Hepatocyte (in vitro differentiated cells): ENCODE results near the gene SLC19A1. TPM values are rescaled to one million over a fixed set of nuclear protein-coding genes. Genes with fewer than 3 reads are reported as not detected.

Experiments used
- DNase-seq: peaks from one replicate; pipeline ENCODE4 v3.0.0-alpha.2; 2016; ENCODE audit warnings: low spot score
- H2AFZ ChIP-seq: fragments of 200-600 bp; sonication (generic); 2 replicates; pipeline ENCODE4 v1.6.0; 2016; ENCODE audit warnings: antibody characterized with exemption, mild to moderate bottlenecking
- H3K27ac ChIP-seq: fragments of 200-600 bp; sonication (generic); 2 replicates; pipeline ENCODE4 v1.5.1; 2016; ENCODE audit warnings: mild to moderate bottlenecking
- H3K27me3 ChIP-seq: fragments of 200-600 bp; sonication (generic); 2 replicates; pipeline ENCODE4 v1.6.1; 2016
- H3K36me3 ChIP-seq: fragments of 200-600 bp; sonication (generic); replicated peaks from 2 replicates; pipeline ENCODE4 v1.5.1; 2016; ENCODE audit warnings: low read depth; ENCODE audit not compliant: insufficient read depth
- H3K4me1 ChIP-seq: fragments of 200-600 bp; sonication (generic); 2 replicates; pipeline ENCODE4 v1.5.1; 2016; ENCODE audit warnings: mild to moderate bottlenecking, moderate library complexity; ENCODE audit not compliant: insufficient read depth
- H3K4me2 ChIP-seq: fragments of 200-600 bp; sonication (generic); 2 replicates; pipeline ENCODE4 v1.6.0; 2016
- H3K4me3 ChIP-seq: fragments of 200-600 bp; sonication (generic); 2 replicates; pipeline ENCODE4 v1.5.1; 2016; ENCODE audit warnings: mild to moderate bottlenecking
- H3K79me2 ChIP-seq: fragments of 200-600 bp; sonication (generic); 2 replicates; pipeline ENCODE4 v1.6.0; 2017; ENCODE audit warnings: mild to moderate bottlenecking
- H3K9me2 ChIP-seq: fragments of 200-600 bp; sonication (generic); replicated peaks from 2 replicates; pipeline ENCODE4 v1.6.0; 2017; ENCODE audit warnings: mild to moderate bottlenecking; ENCODE audit not compliant: insufficient read depth
- H3K9me3 ChIP-seq: fragments of 200-600 bp; sonication (generic); 2 replicates; pipeline ENCODE4 v1.5.1; 2016; ENCODE audit warnings: low read depth, mild to moderate bottlenecking
- H4K20me1 ChIP-seq: fragments of 200-600 bp; sonication (generic); 2 replicates; pipeline ENCODE4 v1.6.0; 2016; ENCODE audit warnings: mild to moderate bottlenecking; ENCODE audit not compliant: insufficient read depth, poor library complexity, severe bottlenecking
- CTCF ChIP-seq: fragments of 200-600 bp; sonication (generic); IDR thresholded peaks from 2 replicates; pipeline ENCODE4 v1.5.1; 2016; ENCODE audit warnings: antibody characterized with exemption, mild to moderate bottlenecking; ENCODE audit not compliant: poor library complexity
- EZH2 ChIP-seq: fragments of 200-600 bp; sonication (generic); IDR thresholded peaks from 2 replicates; pipeline ENCODE4 v1.6.1; 2016; ENCODE audit warnings: antibody characterized with exemption, mild to moderate bottlenecking, borderline replicate concordance
- EZH2phosphoT487 ChIP-seq: fragments of 200-600 bp; sonication (generic); IDR thresholded peaks from one replicate; pipeline ENCODE4 v1.6.1; 2018; ENCODE audit warnings: antibody characterized with exemption, mild to moderate bottlenecking, low read depth, moderate library complexity; ENCODE audit not compliant: unreplicated experiment, severe bottlenecking
- WGBS: methylation state at CpG from one replicate; pipeline ENCODE4 v1.1.6; 2016; ENCODE audit warnings: low lambda C conversion rate; ENCODE audit errors: missing lambda C conversion rate; 5-methylcytosine and 5-hydroxymethylcytosine counted together
- polyA plus RNA-seq: library from polyadenylated mRNA; unstranded; fragments of >200 nt; fragmentation: Nextera tagmentation; extraction: Ambion mirVana; gene quantifications from 2 replicates; pipeline ENCODE4 v1.2.1, GENCODE V29; 2016
- total RNA-seq: library from RNA; depleted of rRNA; stranded (reverse); fragments of >200 nt; gene quantifications from 2 replicates; pipeline ENCODE4 v1.2.3, GENCODE V29; 2014

SLC19A1 gene
- total and polyA plus RNA-seq, 2 experiments from 2014 or later: 7.7 to 24.8 TPM

GRCh38 chr21:45555251-45555556, 13.0 kb upstream of the SLC19A1 start:
- H3K36me3 ChIP-seq: no peaks in the 10 kb centered on the region
- H3K4me3 ChIP-seq: no peak overlapping the region
- H2AFZ ChIP-seq: peak overlapping the region; percentile 43
- peaks cover 4% of the 10 kb centered on the region for H3K4me1 ChIP-seq
- H3K79me2 ChIP-seq: no peaks in the 10 kb centered on the region
- peak overlapping the region; percentile 95 for H3K4me2 ChIP-seq
- H3K27ac ChIP-seq: peak overlapping the region; percentile 92
- no peaks in the 10 kb centered on the region for H3K27me3 ChIP-seq
- TF ChIP-seq EZH2phosphoT487 (no peak), CTCF (no peak), EZH2 (no peak)
- no peaks in the 10 kb centered on the region for H4K20me1 ChIP-seq
- no CpG with 5 or more reads among the region's 34 CpGs for WGBS
- DNase-seq: no peak
- no peaks in the 10 kb centered on the region for H3K9me2 ChIP-seq
- no peaks in the 10 kb centered on the region for H3K9me3 ChIP-seq

GRCh38 chr21:45554477-45555175, 12.4 kb upstream of the SLC19A1 start:
- 7% methylated on average over 44 of the region's 53 CpGs for WGBS
- Histone ChIP-seq H4K20me1 (no peaks in the 10 kb centered on the region), H3K4me3 (peak overlapping the region; percentile 22), H3K4me2 (peak overlapping the region; percentile 78), H3K36me3 (no peaks in the 10 kb centered on the region), H3K9me2 (no peaks in the 10 kb centered on the region), H2AFZ (peak overlapping the region; percentile 34), H3K9me3 (no peaks in the 10 kb centered on the region), H3K27ac (peak overlapping the region; percentile 33), H3K79me2 (no peaks in the 10 kb centered on the region), H3K27me3 (no peaks in the 10 kb centered on the region), H3K4me1 (peaks cover 4% of the 10 kb centered on the region)
- DNase-seq: peak; percentile 88
- TF ChIP-seq EZH2 (no peak), CTCF (peak; percentile 73), EZH2phosphoT487 (no peak)

- Histone ChIP-seq H3K4me3 (no peak overlapping the region), H2AFZ (no peak overlapping the region), H3K79me2 (no peaks in the 10 kb centered on the region), H3K27ac (no peak overlapping the region), H3K27me3 (no peaks in the 10 kb centered on the region), H3K4me1 (peaks cover 4% of the 10 kb centered on the region), H4K20me1 (no peaks in the 10 kb centered on the region), H3K36me3 (no peaks in the 10 kb centered on the region), H3K9me2 (no peaks in the 10 kb centered on the region), H3K4me2 (no peak overlapping the region), H3K9me3 (no peaks in the 10 kb centered on the region)
- TF ChIP-seq EZH2 (no peak), EZH2phosphoT487 (no peak), CTCF (no peak)
- 87% methylated on average over 28 of the region's 29 CpGs for WGBS
- no peak for DNase-seq
Observed at GRCh38 chr21:45552696-45553391, 10.6 kb upstream of the SLC19A1 start.
